Activated CD8-positive, alpha-beta memory T cell treated with anti-CD3 and anti-CD28 coated beads for 36 hours (primary cell): ENCODE measurements around the gene COL4A2. TPM values are rescaled to one million over a fixed set of nuclear protein-coding genes. Genes with fewer than 3 reads are reported as not detected.

Experiments used
- CTCF ChIA-PET: fragments of 350-600 bp; sonication (Branson Sonifier 250); formaldehyde crosslinking; loops from one replicate; lab custom pipeline; 2021; ENCODE audit warnings: antibody characterized with exemption; lab: Charles Lee
- POLR2A ChIA-PET: fragments of 350-600 bp; sonication (Branson Sonifier 250); formaldehyde crosslinking; loops from one replicate; lab custom pipeline; 2021; ENCODE audit warnings: antibody characterized with exemption; lab: Charles Lee
- total RNA-seq, 2 experiments: library from RNA; stranded (reverse); gene quantifications; one replicate each; pipeline ENCODE4 v1.2.3, GENCODE V29; 2021

Gene COL4A2
- total RNA-seq, 2 experiments from 2014 or later, result not detected

DNA sequence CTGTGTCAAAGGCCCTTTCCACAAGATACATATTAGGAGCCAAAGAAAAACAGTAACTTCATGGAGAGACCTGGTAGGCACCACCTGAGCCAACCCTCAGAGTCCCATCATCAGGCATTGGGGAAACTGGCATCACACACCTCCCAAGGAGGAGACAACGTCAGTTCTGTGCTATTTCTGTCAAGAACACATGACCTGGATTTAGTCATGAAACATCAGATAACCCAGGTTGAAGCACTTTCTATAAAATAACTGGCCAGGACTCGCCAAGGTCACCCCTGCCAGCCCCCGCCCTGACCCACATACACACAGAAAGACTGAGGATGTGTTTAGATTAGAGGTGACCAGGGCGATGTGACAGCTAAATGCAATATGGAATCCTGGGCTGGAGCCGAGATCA, 35.8 kb upstream of the COL4A2 start:
- POLR2A ChIA-PET, result no interaction called here
- CTCF ChIA-PET, result no interaction called here

GRCh38 chr13:110272227-110272626, 34.9 kb upstream of the COL4A2 start:
- ChIA-PET CTCF (no interaction called here), POLR2A (no interaction called here)

GRCh38 chr13:110272651-110273050, 34.4 kb upstream of the COL4A2 start:
- ChIA-PET CTCF (no interaction called here), POLR2A (no interaction called here)

DNA sequence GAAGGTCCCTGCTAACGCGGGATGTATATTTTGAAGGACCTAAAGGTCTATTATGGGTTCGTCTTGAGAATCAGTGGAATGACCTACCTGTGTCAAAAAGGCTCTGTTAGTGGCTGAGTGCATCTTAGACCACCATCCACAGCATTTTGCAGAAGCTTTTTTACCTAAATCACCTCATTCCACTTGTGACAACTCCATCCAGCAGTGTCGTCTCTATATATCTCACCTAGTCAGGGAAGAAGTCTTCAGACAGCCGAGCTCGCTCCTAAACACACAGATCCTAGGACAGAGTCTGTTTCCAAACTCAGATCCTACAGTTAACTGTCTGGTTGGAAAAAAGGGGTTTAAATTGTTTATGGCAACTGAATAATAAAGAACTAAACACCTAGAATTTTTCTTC, 33.8 kb upstream of the COL4A2 start:
- CTCF ChIA-PET, result no interaction called here
- POLR2A ChIA-PET, result no interaction called here

- ChIA-PET CTCF (no interaction called here), POLR2A (no interaction called here)
These were observed 32.4 kb upstream of the COL4A2 start for GRCh38 chr13:110274687-110275086.

- CTCF ChIA-PET, result no interaction called here
- POLR2A ChIA-PET, result no interaction called here
These were observed 31.0 kb upstream of the COL4A2 start for GRCh38 chr13:110275931-110276552.

- ChIA-PET CTCF (no interaction called here), POLR2A (no interaction called here)
These were observed 30.5 kb upstream of the COL4A2 start for GRCh38 chr13:110276553-110276950.

- ChIA-PET CTCF (no interaction called here), POLR2A (no interaction called here)
These were observed 29.6 kb upstream of the COL4A2 start for GRCh38 chr13:110277357-110277975.

- CTCF ChIA-PET, result no interaction called here
- POLR2A ChIA-PET, result no interaction called here
These were observed 28.2 kb upstream of the COL4A2 start for GRCh38 chr13:110278859-110279258.

GRCh38 chr13:110279684-110280083, 27.4 kb upstream of the COL4A2 start:
- POLR2A ChIA-PET, result no interaction called here
- CTCF ChIA-PET, result no interaction called here

- CTCF ChIA-PET, result no interaction called here
These were observed 26.8 kb upstream of the COL4A2 start for GRCh38 chr13:110280231-110280813.

DNA sequence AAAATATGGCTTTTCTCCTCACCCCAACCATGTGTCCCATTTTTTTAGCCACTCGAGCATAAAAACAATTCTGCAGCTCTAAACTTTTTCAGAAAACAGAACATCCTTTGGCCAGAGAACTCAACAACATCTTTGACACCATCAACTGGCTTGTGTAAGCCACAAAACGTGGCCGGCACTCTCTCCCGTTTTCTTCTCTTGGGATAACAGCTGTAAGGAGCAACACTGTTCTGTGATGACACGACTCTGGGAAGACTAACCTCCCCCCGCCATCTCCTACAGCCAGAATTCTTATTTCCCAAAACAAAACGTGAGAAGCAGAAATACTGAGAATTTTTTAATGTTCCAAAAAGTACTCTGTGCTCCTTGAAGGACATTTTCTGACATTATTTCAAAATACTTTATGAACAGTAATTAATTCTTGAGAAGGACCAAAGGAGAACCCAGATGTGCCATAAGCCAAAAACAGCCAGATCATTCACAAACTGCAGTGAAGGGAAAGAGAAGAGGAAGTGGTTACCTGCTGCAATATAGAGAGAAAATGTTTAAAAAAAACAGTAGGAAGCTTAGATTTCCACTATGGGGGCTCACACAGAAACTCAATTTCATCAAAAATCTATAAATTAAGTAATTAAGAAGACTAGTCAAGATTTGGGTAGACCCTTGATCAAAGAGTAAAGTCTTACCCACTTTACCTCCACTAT, 25.9 kb upstream of the COL4A2 start:
- ChIA-PET POLR2A (no interaction called here), CTCF (no interaction called here)

More at GRCh38 chr13:110280231-110280813, 26.8 kb upstream of the COL4A2 start:
- POLR2A ChIA-PET, result no interaction called here

DNA sequence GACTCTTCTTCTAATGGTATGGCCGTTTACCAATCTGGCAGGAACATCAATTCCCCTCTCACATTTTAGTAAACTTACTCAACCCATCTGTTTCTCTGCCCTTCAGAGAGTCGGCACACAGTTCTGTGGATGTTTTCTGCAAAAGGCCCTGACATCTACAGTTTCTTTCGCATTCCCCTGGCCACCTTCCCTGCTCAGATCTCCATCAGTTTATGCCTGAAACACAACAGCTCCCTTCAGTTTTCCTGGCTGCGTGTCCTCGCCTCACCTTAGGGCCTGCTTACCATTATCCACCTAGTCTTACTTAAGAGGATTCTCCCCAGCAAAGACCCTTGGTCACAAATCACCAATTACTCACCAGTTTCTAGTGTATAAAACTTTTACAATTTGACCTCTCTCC, 25.3 kb upstream of the COL4A2 start:
- ChIA-PET CTCF (no interaction called here), POLR2A (no interaction called here)

- CTCF ChIA-PET, result no interaction called here
- POLR2A ChIA-PET, result no interaction called here
These were observed 24.7 kb upstream of the COL4A2 start for GRCh38 chr13:110282316-110282841.

DNA sequence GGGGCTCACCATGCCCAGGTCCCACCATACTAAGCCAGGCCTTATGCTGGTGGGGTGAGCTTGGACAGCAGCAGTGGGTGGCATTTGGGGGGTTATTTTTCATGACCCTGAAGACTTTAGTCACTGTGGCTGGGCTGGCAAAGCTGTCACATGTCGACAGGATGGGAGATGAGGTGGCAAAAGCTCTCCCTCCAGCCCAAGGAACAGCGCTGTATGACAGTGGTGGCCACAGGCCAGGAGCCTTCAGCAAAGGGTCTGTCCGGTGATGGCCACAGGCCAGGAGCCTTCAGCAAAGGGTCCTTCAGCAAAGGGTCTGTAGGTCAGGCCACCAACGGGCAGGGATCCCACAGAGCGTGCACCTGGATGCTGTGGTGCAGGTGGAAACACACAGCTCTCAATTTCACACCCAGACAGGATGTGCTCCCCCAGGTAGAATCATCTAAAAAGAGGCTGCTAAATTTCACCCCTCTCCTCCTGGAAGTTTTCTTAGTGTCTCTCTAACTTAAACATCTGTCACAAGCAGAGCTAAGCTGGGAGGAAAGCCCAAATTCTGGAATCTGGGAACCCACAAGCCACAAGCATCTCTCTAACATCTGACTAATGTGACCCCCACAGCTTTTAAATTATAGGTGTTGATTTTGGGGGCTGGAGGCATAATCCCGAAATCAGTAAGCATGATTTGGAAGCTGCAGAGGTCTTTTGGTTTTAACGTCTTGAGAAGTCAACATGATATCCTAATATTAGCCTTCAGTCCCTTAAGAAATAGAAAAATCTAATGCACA, 23.2 kb upstream of the COL4A2 start:
- ChIA-PET POLR2A (no interaction called here), CTCF (no interaction called here)

DNA sequence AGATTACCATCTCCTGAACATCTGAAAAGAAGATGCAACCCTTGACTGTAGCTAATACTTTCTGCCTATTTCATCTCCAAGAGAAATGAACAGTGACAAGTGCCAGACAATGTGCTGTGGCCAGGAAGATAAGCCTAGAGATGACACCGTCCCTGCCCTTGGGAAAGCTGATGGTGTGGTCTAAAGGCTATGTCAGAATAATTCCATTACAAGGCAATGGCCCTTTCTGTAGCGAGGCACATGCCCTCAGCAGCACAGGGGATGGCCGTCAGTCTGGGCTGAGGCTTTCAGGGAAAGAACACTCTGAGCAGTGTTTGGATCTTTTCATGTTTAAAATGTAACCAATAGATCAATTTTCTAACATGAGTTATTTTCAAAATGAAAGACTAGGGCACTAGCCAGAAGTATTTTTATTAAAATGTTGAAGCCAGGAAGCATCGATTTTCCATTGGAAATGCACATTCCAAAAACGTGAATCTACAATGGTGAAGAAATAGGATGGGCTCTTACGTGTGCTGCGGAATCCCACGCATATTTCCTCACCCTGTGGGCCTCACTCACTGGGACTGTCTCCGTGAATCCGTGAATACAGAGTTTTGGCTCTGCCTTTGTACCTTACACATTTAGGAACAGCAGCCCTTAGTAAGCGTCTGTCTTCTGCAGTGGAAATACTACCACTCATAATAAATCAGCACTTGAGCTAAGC, 22.2 kb upstream of the COL4A2 start:
- CTCF ChIA-PET, result no interaction called here
- POLR2A ChIA-PET, result no interaction called here

GRCh38 chr13:110285991-110286832, 20.9 kb upstream of the COL4A2 start:
- ChIA-PET CTCF (no interaction called here), POLR2A (no interaction called here)
